Neuronal stem cell (in vitro differentiated cells): ENCODE results near the gene RNF6.
A peak's percentile ranks its signal among the peaks of the same experiment; 100 is the strongest.

Source experiments
- DNase-seq: peaks from one replicate; pipeline ENCODE4 v3.0.0-alpha.2; 2013; ENCODE audit warnings: low spot score
- H2AFZ ChIP-seq: one replicate; pipeline ENCODE4 v1.6.1; 2013; ENCODE audit warnings: mild to moderate bottlenecking, low read length, inconsistent platforms
- H2AK5ac ChIP-seq: 2 replicates; pipeline ENCODE4 v1.6.1; 2013; ENCODE audit warnings: low read depth, mild to moderate bottlenecking, inconsistent platforms, low read length, moderate library complexity, mixed read lengths
- H2BK120ac ChIP-seq: 2 replicates; pipeline ENCODE4 v1.6.1; 2013; ENCODE audit warnings: low read depth, mild to moderate bottlenecking, inconsistent platforms, low read length, moderate library complexity, mixed read lengths
- H2BK12ac ChIP-seq: one replicate; pipeline ENCODE4 v1.6.1; 2013; ENCODE audit warnings: low read length, inconsistent platforms
- H2BK15ac ChIP-seq: 2 replicates; pipeline ENCODE4 v1.6.1; 2013; ENCODE audit warnings: mild to moderate bottlenecking, low read length, inconsistent platforms, mixed read lengths
- H2BK5ac ChIP-seq: one replicate; pipeline ENCODE4 v1.6.1; 2013; ENCODE audit warnings: inconsistent platforms, mild to moderate bottlenecking, low read length, moderate library complexity
- H3K14ac ChIP-seq: one replicate; pipeline ENCODE4 v1.6.1; 2013; ENCODE audit warnings: low read length, inconsistent platforms
- H3K18ac ChIP-seq: 2 replicates; pipeline ENCODE4 v1.6.1; 2013; ENCODE audit warnings: low read length, inconsistent platforms
- H3K23ac ChIP-seq: 2 replicates; pipeline ENCODE4 v1.6.1; 2013; ENCODE audit warnings: low read depth, mild to moderate bottlenecking, mixed read lengths, low read length, inconsistent platforms; ENCODE audit not compliant: poor library complexity
- H3K27ac ChIP-seq: replicated peaks from 3 replicates; pipeline ENCODE4 v1.5.1; 2013; ENCODE audit warnings: low read length, inconsistent platforms
- H3K27me3 ChIP-seq, 3 experiments: 2 replicates each; pipeline ENCODE4 v1.6.1; 2013; ENCODE audit warnings: low read length in 3 of 3, mild to moderate bottlenecking in 2 of 3, inconsistent platforms in 1 of 3, low read depth in 1 of 3, mixed read lengths in 1 of 3, moderate library complexity in 1 of 3; ENCODE audit not compliant: control insufficient read depth in 3 of 3, insufficient read depth in 3 of 3
- H3K36me3 ChIP-seq, 2 donors: replicated peaks in 1 of 2; 2 replicates each; pipeline ENCODE4 v1.6.1; 2013; ENCODE audit warnings: low read length in 2 of 2; ENCODE audit not compliant: control insufficient read depth in 2 of 2, insufficient read depth in 2 of 2
- H3K4ac ChIP-seq: 2 replicates; pipeline ENCODE4 v1.6.1; 2013; ENCODE audit warnings: inconsistent platforms, mild to moderate bottlenecking, low read length, moderate library complexity
- H3K4me1 ChIP-seq, 2 donors: 1 replicate in 1 of 2; 2 replicates in 1 of 2; pipeline ENCODE4 v1.6.1; 2013; ENCODE audit warnings: low read length in 2 of 2, low read depth in 1 of 2; ENCODE audit not compliant: control insufficient read depth in 2 of 2, insufficient read depth in 1 of 2
- H3K4me2 ChIP-seq: one replicate; pipeline ENCODE4 v1.6.1; 2013; ENCODE audit warnings: mild to moderate bottlenecking, low read length, inconsistent platforms; ENCODE audit not compliant: insufficient read depth, poor library complexity, severe bottlenecking
- H3K4me3 ChIP-seq, 2 donors: 2 replicates each; pipeline ENCODE4 v1.5.1; 2013; ENCODE audit warnings: low read length in 2 of 2, mild to moderate bottlenecking in 2 of 2, inconsistent platforms in 1 of 2, moderate library complexity in 1 of 2
- H3K79me1 ChIP-seq: one replicate; pipeline ENCODE4 v1.6.1; 2013; ENCODE audit warnings: low read depth, mild to moderate bottlenecking, inconsistent platforms, low read length, moderate library complexity
- H3K9ac ChIP-seq: one replicate; pipeline ENCODE4 v1.6.1; 2013; ENCODE audit warnings: mild to moderate bottlenecking, low read depth, low read length, inconsistent platforms; ENCODE audit not compliant: poor library complexity
- H3K9me3 ChIP-seq, 2 donors: replicated peaks in 1 of 2; 2 replicates each; pipeline versions ENCODE3 to v1.6.1; 2013; ENCODE audit warnings: low read length in 2 of 2, mild to moderate bottlenecking in 2 of 2, inconsistent platforms in 1 of 2, low read depth in 1 of 2, mixed read lengths in 1 of 2, moderate library complexity in 1 of 2; ENCODE audit not compliant: control insufficient read depth in 2 of 2, insufficient read depth in 1 of 2
- H4K8ac ChIP-seq: one replicate; pipeline ENCODE4 v1.6.1; 2013; ENCODE audit warnings: low read depth, mild to moderate bottlenecking, inconsistent platforms, low read length, moderate library complexity
- H4K91ac ChIP-seq: one replicate; pipeline ENCODE4 v1.6.1; 2013; ENCODE audit warnings: low read length, low read depth, mild to moderate bottlenecking, inconsistent platforms; ENCODE audit not compliant: poor library complexity
- WGBS, 2 donors: extraction: QIAGEN DNeasy Blood & Tissue Kit; methylation state at CpG; one replicate each; pipeline ENCODE4 v1.1.7; 2013; ENCODE audit warnings: missing lambda C conversion rate in 2 of 2, mixed read lengths in 1 of 2; ENCODE audit not compliant: insufficient read length in 2 of 2, insufficient replicate concordance in 1 of 2; ENCODE audit errors: extremely low coverage in 2 of 2; 5-methylcytosine and 5-hydroxymethylcytosine counted together

The RNF6 gene

DNA sequence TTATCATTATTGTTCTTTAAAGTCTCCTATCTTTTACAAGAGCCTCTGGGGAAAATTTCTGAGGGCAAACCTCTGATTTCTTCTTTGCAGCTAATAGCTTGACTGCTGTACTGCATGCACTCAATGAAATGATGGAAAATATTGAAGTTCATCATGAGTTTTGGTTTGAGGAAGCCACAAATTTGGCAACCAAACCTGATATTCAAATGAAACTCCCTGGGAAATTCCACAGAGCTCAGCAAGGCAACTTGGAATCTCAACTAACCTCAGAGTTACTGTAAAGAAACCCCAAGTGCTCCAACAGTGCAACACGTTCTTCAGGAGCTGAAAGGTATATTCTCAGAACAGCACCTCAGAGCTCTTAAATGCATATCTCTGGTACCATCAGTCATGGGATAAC, 14.2 kb upstream of the RNF6 start:
- Histone ChIP-seq H3K27me3 (peaks cover 0 to 16% (median 0%) of the 10 kb centered on the region in 3 experiments), H2AFZ (no peak overlapping the region), H3K36me3 (no peaks in the 10 kb centered on the region), H2BK120ac (no peak overlapping the region), H4K91ac (no peak overlapping the region), H3K4ac (no peak overlapping the region), H2BK5ac (no peak overlapping the region), H3K27ac (no peak overlapping the region), H2BK15ac (no peak overlapping the region), H3K4me2 (no peak overlapping the region), H3K14ac (no peak overlapping the region), H3K4me3 (no peak overlapping the region), H3K79me1 (no peaks in the 10 kb centered on the region), H2AK5ac (no peak overlapping the region), H3K9me3 (no peaks in the 10 kb centered on the region), H2BK12ac (no peak overlapping the region), H4K8ac (no peak overlapping the region), H3K18ac (no peak overlapping the region), H3K9ac (no peak overlapping the region), H3K23ac (no peak overlapping the region), H3K4me1 (no peaks in the 10 kb centered on the region)
- no CpG with 5 or more reads among the region's 1 CpG for WGBS, 2 donors
- DNase-seq = no peak

DNA sequence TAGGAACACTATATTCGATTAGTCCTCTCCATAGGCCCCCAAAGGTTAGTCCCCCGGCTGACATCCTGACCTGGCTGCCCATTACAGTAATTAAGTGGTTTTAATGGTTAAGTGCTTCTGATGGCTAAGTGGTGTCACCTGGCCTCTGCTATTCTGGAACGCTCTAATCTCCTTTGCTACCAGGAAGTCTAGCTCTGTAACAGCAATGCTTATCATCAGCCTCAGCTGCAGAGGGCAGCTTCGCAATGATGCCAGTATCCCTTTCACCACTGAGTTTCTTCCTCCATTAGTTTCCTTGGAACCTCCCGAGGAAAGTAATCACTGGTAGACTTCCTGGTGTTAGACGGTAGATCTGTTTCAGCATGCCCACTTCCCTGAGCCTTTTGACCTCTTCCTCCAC, 8.6 kb upstream of the RNF6 start:
- no peak overlapping the region for H4K8ac ChIP-seq
- H2BK15ac ChIP-seq = no peak overlapping the region
- H3K27me3 ChIP-seq = peaks cover 0 to 15% (median 0%) of the 10 kb centered on the region in 3 experiments
- H3K27ac ChIP-seq = no peak overlapping the region
- H2BK120ac ChIP-seq = no peak overlapping the region
- H4K91ac ChIP-seq = no peak overlapping the region
- WGBS, 2 donors = no CpG with 5 or more reads among the region's 6 CpGs
- no peak overlapping the region for H3K4me3 ChIP-seq
- no peak overlapping the region for H3K18ac ChIP-seq
- H3K4me1 ChIP-seq = no peaks in the 10 kb centered on the region
- no peak overlapping the region for H2BK5ac ChIP-seq
- H3K9ac ChIP-seq = no peak overlapping the region
- H2AK5ac ChIP-seq = no peak overlapping the region
- no peak overlapping the region for H3K4me2 ChIP-seq
- no peak for DNase-seq
- H3K23ac ChIP-seq = no peak overlapping the region
- H3K79me1 ChIP-seq = no peaks in the 10 kb centered on the region
- no peak overlapping the region for H3K14ac ChIP-seq
- H3K4ac ChIP-seq = no peak overlapping the region
- H2BK12ac ChIP-seq = no peak overlapping the region
- no peaks in the 10 kb centered on the region for H3K9me3 ChIP-seq
- no peaks in the 10 kb centered on the region for H3K36me3 ChIP-seq
- H2AFZ ChIP-seq = peak overlapping the region; percentile 29

DNA sequence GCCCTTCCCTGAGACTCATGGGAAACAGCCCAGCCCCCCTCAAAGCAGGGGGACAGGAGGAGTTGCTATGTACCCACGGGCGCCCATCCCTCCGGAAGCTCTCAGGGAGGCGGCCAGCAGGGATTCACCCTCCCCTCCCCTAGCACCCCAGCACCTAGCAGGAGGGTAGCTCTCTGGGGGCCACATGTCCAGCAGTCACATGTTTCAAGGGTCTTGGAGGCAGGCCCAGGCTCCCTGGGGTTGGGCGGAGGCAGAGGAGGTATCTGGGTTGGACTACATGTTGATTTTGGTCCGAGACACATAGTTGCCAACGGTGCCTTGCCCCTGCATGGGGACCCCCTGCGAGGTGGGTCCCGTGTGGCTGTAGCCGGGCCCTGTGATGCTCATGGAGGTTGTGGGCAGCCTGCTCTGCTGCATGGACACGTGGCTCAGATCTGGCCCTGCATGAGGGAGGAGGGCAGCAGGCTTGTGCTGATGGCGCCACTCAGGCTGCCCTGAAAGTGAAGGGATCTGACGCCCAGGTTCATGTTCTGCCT, 7.0 kb upstream of the RNF6 start:
- no peak overlapping the region for H3K4me3 ChIP-seq
- no peak overlapping the region for H2BK120ac ChIP-seq
- H4K8ac ChIP-seq = no peak overlapping the region
- H3K36me3 ChIP-seq = no peaks in the 10 kb centered on the region
- H3K4me2 ChIP-seq = no peak overlapping the region
- peak overlapping the region; percentile 37 for H2AK5ac ChIP-seq
- peak overlapping the region; percentile 45 for H3K9ac ChIP-seq
- H3K9me3 ChIP-seq = no peaks in the 10 kb centered on the region
- no peak overlapping the region for H2AFZ ChIP-seq
- peaks cover 0 to 15% (median 0%) of the 10 kb centered on the region in 3 experiments for H3K27me3 ChIP-seq
- H3K27ac ChIP-seq = no peak overlapping the region
- no peak overlapping the region for H4K91ac ChIP-seq
- H3K4me1 ChIP-seq = no peaks in the 10 kb centered on the region
- no peaks in the 10 kb centered on the region for H3K79me1 ChIP-seq
- H3K4ac ChIP-seq = no peak overlapping the region
- no peak for DNase-seq
- peak overlapping the region; percentile 6 for H3K23ac ChIP-seq
- H3K18ac ChIP-seq = no peak overlapping the region
- H2BK12ac ChIP-seq = no peak overlapping the region
- H2BK15ac ChIP-seq = no peak overlapping the region
- no CpG with 5 or more reads among the region's 13 CpGs for WGBS, 2 donors
- H3K14ac ChIP-seq = no peak overlapping the region
- H2BK5ac ChIP-seq = no peak overlapping the region

DNA sequence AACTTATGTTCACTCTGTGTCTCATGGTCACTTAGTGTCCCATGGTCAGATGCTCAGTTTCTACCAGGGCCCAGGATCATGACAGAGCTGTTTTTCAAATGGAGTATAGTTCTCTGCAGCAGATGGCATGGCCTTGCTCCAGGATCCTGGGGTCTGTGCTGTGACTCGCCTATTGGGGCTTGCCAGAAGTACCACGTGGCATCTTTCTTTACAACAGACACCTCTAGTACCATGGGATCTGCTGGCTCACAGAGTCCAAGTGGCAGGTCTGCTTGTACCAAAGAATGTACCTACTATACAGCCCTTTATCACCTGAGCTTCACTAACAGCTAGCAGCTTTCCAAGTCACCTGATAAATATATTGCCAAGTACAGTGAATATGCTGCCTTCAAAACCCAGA, 6.0 kb upstream of the RNF6 start:
- Histone ChIP-seq H3K4ac (no peak overlapping the region), H4K8ac (no peak overlapping the region), H3K4me2 (no peak overlapping the region), H3K79me1 (no peaks in the 10 kb centered on the region), H2BK5ac (no peak overlapping the region), H3K36me3 (no peaks in the 10 kb centered on the region), H3K27me3 (peaks cover 0 to 15% (median 0%) of the 10 kb centered on the region in 3 experiments), H2AFZ (no peak overlapping the region), H2BK120ac (no peak overlapping the region), H2BK12ac (no peak overlapping the region), H3K4me3 (no peak overlapping the region), H3K27ac (no peak overlapping the region), H3K23ac (no peak overlapping the region), H3K18ac (no peak overlapping the region), H2BK15ac (no peak overlapping the region), H3K4me1 (no peaks in the 10 kb centered on the region), H2AK5ac (no peak overlapping the region), H3K9ac (no peak overlapping the region), H4K91ac (no peak overlapping the region), H3K9me3 (no peaks in the 10 kb centered on the region), H3K14ac (no peak overlapping the region)
- no peak for DNase-seq
- no CpG with 5 or more reads among the region's 2 CpGs for WGBS, 2 donors
